ENCODE data around the gene MTMR3. TPM values are rescaled to one million over a fixed set of nuclear protein-coding genes. Genes with fewer than 3 reads are reported as not detected.

Gene MTMR3
- total RNA-seq, 1 donor from 2014 or later, result 35.4 TPM

- Histone ChIP-seq H3F3A (ENCODE audit: low read depth) (no peaks in the 10 kb centered on the region), H3K9me3 (ENCODE audit: low read depth) (no peaks in the 10 kb centered on the region), H3K27me3 (no peaks in the 10 kb centered on the region), H3K4me3 (no peak overlapping the region), H3K4me2 (no peak overlapping the region), H2AFZ (replicated peaks) (no peak overlapping the region), H3K79me2 (ENCODE audit: low read depth) (no peaks in the 10 kb centered on the region), H3K36me3 (no peaks in the 10 kb centered on the region), H4K20me1 (ENCODE audit: low read depth) (no peaks in the 10 kb centered on the region), H3K9ac (no peak overlapping the region), H3K27ac (no peak overlapping the region), H3K4me1 (peaks cover 4% of the 10 kb centered on the region)
- Mint-ChIP-seq H3K4me1 (peaks cover 19% of the 10 kb centered on the region), H3K27me3 (ENCODE audit: insufficient read depth, low read depth) (peaks cover 7% of the 10 kb centered on the region), H3K9me3 (no peaks in the 10 kb centered on the region), H3K36me3 (no peaks in the 10 kb centered on the region), H3K27ac (no peak overlapping the region), H3K4me3 (no peak overlapping the region)
- TF ChIP-seq CTCF (IDR thresholded peaks at IDR 0.05) (no peak), EZH2 (IDR thresholded peaks at IDR 0.05) (no peak), EZH2phosphoT487 (IDR thresholded peaks at IDR 0.05) (no peak)
- no peak for DNase-seq (ENCODE audit: low spot score)
Observed at GRCh38 chr22:30044881-30045493, 162.0 kb downstream of the MTMR3 start.

GRCh38 chr22:30045494-30045887, 162.5 kb downstream of the MTMR3 start:
- H3K36me3 ChIP-seq, result no peaks in the 10 kb centered on the region
- H3K9me3 Mint-ChIP-seq, result no peaks in the 10 kb centered on the region
- no peaks in the 10 kb centered on the region for H3K79me2 ChIP-seq (ENCODE audit: low read depth)
- no peaks in the 10 kb centered on the region for H4K20me1 ChIP-seq (ENCODE audit: low read depth)
- H3K27ac ChIP-seq, result no peak overlapping the region
- H3K36me3 Mint-ChIP-seq, result no peaks in the 10 kb centered on the region
- peaks cover 19% of the 10 kb centered on the region for H3K4me1 Mint-ChIP-seq
- no peaks in the 10 kb centered on the region for H3F3A ChIP-seq (ENCODE audit: low read depth)
- H3K27me3 ChIP-seq, result no peaks in the 10 kb centered on the region
- no peak for DNase-seq (ENCODE audit: low spot score)
- no peaks in the 10 kb centered on the region for H3K9me3 ChIP-seq (ENCODE audit: low read depth)
- peaks cover 4% of the 10 kb centered on the region for H3K4me1 ChIP-seq
- H2AFZ ChIP-seq (replicated peaks), result no peak overlapping the region
- peaks cover 7% of the 10 kb centered on the region for H3K27me3 Mint-ChIP-seq (ENCODE audit: insufficient read depth, low read depth)
- no peak overlapping the region for H3K9ac ChIP-seq
- no peak overlapping the region for H3K4me3 ChIP-seq
- H3K4me2 ChIP-seq, result no peak overlapping the region
- TF ChIP-seq CTCF (IDR thresholded peaks at IDR 0.05) (no peak), EZH2 (IDR thresholded peaks at IDR 0.05) (no peak), EZH2phosphoT487 (IDR thresholded peaks at IDR 0.05) (no peak)
- no peak overlapping the region for H3K4me3 Mint-ChIP-seq
- no peak overlapping the region for H3K27ac Mint-ChIP-seq

- no peaks in the 10 kb centered on the region for H4K20me1 ChIP-seq (ENCODE audit: low read depth)
- peaks cover 19% of the 10 kb centered on the region for H3K4me1 Mint-ChIP-seq
- H3K27ac Mint-ChIP-seq, result no peak overlapping the region
- TF ChIP-seq EZH2 (IDR thresholded peaks at IDR 0.05) (no peak), CTCF (IDR thresholded peaks at IDR 0.05) (no peak), EZH2phosphoT487 (IDR thresholded peaks at IDR 0.05) (no peak)
- H2AFZ ChIP-seq (replicated peaks), result no peak overlapping the region
- H3K36me3 Mint-ChIP-seq, result no peaks in the 10 kb centered on the region
- no peak for DNase-seq (ENCODE audit: low spot score)
- no peak overlapping the region for H3K27ac ChIP-seq
- no peak overlapping the region for H3K4me3 Mint-ChIP-seq
- H3K79me2 ChIP-seq (ENCODE audit: low read depth), result no peaks in the 10 kb centered on the region
- H3K9me3 ChIP-seq (ENCODE audit: low read depth), result no peaks in the 10 kb centered on the region
- peaks cover 4% of the 10 kb centered on the region for H3K4me1 ChIP-seq
- H3F3A ChIP-seq (ENCODE audit: low read depth), result no peaks in the 10 kb centered on the region
- H3K9ac ChIP-seq, result no peak overlapping the region
- no peak overlapping the region for H3K4me2 ChIP-seq
- H3K9me3 Mint-ChIP-seq, result no peaks in the 10 kb centered on the region
- no peaks in the 10 kb centered on the region for H3K36me3 ChIP-seq
- H3K4me3 ChIP-seq, result no peak overlapping the region
- H3K27me3 ChIP-seq, result no peaks in the 10 kb centered on the region
- H3K27me3 Mint-ChIP-seq (ENCODE audit: insufficient read depth, low read depth), result peaks cover 7% of the 10 kb centered on the region
Observed at GRCh38 chr22:30045901-30046715, 163.1 kb downstream of the MTMR3 start.

Measured in neural progenitor cell (in vitro differentiated cells).